Ramos (cell line): Measurements from ENCODE around the gene COG6.

Experiments used
- in situ Hi-C: fragments of 300-500 bp; cut with MboI; formaldehyde crosslinking; loops from one replicate; pipeline ENCODE4 v1.14.3; 2022; ENCODE audit warnings: low sequenced_read_pairs; ENCODE audit not compliant: unreplicated experiment

The COG6 gene

DNA sequence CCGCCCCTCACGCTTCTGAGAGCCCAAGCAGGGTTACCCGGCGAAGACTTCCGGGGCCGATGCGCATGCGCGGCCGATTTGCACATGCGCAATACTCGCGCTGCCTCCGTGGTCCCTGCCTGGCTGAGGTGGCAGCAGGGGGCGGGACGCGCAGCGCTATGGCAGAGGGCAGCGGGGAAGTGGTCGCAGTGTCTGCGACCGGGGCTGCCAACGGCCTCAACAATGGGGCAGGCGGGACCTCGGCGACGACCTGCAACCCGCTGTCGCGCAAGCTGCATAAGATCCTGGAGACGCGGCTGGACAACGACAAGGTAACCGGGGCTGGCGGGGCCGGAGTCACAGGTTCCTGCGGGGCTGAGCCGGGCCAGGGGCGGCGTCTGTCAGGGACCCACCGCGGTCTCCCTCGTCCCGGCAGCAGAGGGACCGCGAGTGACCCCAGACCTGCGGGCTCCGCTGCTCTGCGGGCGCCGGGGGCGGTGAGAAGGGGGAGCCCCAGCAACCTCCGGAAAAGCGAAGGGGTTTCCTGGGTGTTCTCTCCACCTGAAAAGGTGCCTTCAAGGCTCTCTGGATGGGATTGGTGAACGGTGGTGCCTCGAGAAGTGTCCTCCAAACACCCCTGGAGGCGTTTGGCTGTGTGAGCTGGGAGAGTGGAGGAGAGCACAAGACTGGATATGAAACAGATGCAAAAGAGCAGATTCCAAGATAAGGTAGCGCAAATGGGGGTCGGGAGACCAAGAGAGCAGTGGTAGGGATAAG is at the start of gene COG6:
COG6 (plus strand) TSS at position 94 of the 756 bp plus-strand sequence; CDS start at position 159, 65 bp downstream.
- in situ Hi-C loops = no loop called here

DNA sequence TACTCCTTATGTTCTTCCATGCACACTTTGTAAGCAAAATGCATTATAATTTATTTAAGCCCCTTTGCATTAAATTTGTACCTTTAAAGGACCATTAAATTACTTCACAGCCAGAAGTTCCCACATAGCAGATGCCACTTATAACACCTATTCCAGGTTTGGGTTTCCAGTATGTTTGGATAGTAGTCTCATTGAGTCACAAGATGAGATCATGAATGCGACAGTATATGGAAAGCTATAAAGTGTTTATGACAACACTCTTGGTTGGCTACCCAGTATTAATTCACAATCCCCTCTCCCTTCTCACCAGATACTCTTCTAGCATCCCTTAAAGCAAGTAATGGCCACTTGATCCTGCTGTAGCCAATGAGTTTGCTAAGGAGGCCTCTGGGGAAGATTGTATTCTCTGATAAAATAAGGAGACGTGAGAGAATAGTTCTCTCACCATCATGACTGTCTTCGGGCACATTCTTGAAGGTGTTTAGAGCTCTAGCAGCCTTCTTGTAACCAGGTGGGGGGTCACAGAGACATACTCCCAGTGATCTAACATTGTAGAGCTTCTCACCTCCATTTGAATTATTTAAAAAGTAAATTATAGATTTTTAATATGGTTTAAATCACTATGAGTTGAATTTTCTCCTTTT is 49.7 kb upstream of the COG6 start:
- in situ Hi-C loops = loop anchor here (25.0 kb wide), 1 partner anchor 193 kb away; no protein-coding TSS in a partner anchor

DNA sequence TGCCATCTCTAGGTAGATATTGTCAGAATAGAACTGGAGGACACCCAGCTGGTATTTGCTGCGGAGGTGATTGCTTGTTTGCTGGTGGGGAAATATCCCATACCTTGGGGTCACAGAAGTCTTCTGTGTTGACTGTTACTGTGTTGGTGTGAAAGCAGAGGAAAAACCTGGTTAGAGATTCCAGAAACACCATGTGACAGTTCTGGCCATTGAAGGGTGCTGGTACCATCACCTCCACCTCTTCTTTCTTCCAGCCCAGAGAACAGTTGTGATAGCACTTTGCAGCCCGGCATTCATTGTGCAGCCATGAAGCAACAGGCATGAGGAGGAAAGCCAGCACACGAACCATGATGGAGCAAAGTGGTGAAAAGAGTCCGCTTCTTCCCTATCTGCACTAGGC is 47.6 kb upstream of the COG6 start:
- in situ Hi-C loops = loop anchor here (25.0 kb wide), 1 partner anchor 196 kb away; no protein-coding TSS in a partner anchor

DNA sequence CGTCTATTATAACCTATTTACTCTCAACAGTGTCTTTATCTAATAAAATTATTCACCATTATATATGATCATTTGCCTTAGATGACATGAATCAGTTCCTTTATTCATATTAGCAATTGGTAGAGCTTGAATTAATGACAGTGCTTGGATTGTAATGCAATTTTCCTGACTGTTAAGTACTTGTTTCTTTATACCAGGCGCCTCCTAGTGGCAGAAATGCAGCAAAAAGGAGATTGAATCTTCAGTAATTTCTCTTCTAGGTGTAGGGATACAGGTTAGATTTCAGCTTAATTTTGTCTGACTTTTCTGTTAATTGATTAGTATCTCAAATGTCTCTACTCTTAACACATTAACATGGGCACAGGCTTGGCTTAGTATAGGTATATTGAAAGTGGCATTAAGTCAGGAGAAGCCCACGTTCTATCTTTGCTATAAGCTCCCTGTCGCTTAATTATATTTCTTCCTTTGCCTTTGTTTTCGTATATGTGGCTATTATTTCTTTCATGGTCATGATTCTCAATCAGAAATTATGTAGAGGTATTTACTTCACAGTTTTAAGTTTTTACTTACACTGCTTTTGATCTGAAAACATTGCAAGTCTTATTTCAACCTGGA is 43.3 kb upstream of the COG6 start:
- in situ Hi-C loops = loop anchor here (25.0 kb wide), 1 partner anchor 200 kb away; no protein-coding TSS in a partner anchor

DNA sequence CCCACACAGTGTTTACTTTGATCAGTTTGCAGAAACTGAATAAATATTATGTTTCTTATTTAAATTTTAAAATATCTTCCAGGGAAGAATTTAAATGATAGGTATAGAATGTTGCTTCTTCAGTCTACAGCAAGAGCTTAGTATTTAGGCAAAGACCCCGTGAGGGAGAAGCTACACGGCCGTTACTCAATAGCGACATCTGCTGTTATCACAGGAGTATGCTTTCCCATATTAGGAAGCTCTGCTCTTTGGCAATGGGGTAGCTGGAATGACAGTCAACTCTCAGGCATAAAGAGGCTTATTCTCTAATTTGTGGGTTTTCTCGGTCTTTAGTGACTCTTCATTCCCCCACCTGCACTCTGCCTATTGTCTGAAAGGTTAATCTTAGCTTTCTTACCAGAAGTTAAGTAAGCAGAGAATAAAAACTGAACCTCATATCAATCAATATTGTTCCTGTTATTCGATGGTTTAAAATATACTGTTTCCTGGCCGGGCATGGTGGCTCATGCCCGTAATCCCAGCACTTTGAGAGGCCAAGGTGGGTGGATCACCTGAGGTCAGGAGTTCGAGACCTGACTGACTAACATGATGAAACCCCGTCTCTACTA is 39.3 kb upstream of the COG6 start:
- in situ Hi-C loops = loop anchor here (25.0 kb wide), 1 partner anchor 204 kb away; no protein-coding TSS in a partner anchor

DNA sequence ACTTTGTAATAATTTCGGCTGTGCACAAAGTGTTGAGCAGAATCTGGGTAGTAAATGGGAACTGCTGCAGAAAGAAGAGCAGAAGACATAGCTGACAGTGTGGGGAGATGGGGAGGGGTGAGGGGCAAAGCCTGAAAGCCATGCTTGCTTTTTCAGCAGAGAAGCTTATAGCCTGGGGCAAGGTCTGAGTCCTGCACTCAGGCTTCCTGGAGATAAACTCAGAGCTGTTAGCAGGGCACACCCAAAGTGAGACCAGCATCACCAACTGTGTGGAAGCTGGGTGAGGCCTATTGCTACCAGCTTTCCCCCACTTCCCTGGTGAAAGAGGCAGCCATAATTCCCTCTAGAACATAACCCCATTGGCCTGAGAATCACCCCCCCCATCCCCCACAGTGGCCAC is 36.9 kb upstream of the COG6 start:
- in situ Hi-C loops = loop anchor here (25.0 kb wide), 1 partner anchor 206 kb away; no protein-coding TSS in a partner anchor

DNA sequence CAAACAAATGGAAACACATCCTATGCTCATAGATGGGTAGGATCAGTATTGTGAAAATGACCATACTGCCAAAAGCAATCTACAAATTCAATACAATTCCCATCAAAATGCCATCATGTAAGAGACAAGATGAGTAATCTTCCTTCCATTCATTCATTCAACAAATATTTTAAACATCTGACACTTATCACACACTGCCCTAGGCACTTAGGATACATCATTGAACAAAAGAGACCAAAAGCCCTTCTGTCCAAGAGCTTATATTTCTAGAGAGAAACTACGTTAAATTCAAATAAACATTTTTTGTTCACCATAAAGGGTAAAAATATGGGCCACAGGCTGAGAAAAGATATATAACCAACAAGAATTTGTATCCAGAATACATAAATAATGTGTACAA is 32.0 kb upstream of the COG6 start:
- in situ Hi-C loops = loop anchor here (25.0 kb wide), 1 partner anchor 211 kb away; no protein-coding TSS in a partner anchor

DNA sequence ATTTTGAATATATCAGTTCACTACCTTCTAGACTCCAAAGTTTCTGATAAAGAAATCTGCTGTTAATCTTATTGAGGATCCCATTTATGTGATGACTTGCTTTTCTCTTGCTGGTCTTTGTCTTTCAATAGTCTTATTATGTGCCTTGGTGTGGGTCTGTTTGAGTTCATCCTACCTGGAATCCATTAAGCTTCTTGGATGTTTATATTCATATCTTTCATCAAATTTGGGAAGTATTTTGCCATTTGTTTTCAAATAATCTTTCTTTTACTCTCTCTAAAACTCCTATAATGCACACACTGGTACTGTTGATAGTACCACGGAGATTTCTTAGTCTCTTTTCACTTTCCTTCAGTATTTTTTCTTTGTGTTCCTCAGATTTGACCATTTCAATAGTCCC is 24.2 kb upstream of the COG6 start:
- in situ Hi-C loops = no loop called here

DNA sequence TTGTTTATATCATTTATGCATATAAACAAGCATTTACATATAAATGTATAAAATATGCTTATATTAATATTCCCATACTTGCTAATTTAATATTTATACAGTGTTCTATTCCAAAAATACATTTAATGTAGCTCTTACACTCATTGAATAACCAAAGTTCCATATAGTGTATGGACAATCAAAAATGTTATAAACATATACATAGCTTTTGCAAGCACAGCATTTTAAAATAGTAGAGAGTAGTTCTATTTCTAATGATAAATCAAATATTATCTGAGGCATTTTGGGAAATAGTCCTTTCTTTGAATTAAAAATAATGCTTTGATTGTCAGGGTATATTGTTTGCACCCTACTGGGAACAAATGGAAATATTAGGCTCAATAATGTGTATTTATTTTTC is 22.5 kb upstream of the COG6 start:
- in situ Hi-C loops = no loop called here

DNA sequence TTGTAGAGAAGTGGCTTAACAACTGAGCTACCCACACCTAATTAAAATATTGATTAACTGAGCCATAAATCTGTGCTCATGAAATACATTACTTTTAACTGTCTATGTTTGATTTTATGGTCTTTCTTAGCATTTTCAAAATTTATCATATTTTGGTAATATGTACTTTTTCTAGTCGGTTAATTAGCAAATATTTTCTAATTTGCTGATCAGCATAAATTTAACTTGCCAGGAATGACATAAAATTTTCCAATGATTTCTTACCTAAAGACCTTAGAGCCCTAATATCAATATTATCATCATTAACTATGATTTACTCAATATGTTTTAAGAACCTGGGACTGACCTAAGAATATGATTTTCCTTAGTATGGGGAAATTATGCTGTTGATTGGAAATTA is 19.9 kb upstream of the COG6 start:
- in situ Hi-C loops = no loop called here

DNA sequence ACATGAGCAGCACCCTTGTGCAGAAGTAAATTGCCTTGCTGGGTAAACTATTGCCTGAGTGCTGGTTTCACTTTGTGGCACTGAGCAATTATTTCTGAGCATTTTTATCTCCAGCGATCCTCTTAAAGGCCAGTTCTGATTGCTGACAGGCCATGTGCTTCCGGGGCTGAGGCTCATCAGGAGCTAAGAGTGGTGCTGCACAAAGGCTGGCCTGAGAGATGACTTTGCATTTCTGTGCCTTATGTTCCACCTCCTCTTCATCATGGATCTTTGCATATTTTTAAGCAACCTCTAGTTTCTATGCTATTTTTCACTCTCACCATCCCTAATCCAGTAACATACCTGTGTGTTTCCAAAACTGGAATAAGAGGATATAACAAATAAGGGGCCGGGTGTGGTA is 17.6 kb upstream of the COG6 start:
- in situ Hi-C loops = no loop called here

DNA sequence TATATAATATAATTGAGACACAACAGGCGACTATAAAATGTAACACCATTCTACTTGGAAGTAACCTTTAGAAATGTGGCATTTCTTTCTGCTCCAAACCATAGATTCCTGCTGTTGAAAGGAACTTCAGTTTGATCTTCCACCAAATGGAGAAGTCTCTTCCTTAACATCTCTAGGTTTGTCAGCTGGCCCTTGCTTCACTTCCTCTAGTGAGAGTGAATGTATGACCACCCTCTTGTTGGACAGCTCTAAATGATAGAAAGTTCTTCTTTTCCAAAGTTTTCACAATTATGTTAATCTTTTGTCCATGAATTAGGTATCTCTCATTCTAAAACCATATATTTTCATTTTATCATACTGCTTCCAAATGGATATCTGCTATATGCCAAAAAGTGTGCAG is 13.8 kb upstream of the COG6 start:
- in situ Hi-C loops = no loop called here

DNA sequence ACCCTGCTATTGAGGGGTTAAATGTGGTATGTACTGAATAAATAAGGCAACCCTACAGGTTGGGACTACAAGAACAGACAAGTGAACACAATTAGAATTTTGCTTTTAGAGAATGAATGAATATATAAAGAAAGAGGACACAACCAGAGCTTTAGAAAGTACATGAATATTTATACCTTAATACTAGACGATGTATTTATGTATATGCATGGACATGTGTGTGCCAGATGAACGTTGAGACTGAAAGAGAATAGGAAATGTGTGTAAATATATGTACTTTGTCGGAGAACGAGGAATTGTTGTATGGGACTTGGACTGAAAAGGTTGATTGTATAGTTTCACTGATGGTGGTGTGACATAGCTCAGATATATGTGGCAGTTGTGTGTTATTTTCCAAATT is 9.3 kb upstream of the COG6 start:
- in situ Hi-C loops = no loop called here

DNA sequence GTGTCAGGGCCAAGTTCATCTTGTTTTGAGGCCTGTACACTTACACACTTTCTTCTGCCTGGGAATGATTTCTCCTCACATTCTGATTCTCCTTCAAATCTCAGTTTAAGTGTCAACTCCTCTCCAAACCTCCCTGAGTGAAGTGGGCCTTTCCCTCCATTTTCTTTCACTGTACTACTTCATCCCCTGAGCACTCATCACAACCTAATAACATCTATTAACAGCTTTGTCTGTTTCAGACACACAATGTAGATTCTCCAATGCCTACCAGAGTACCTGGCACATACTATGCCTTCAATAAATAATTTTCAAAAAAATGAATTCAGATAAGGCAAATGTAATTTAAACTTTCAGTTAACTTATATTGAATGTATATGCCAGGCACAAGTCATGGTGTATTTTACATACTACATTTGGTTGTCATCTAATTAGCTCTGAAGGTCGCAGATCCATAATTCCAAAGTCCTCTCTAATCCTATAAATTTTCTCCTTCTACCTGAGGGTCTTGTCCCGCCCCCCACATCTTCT is 357 bp upstream of the COG6 start:
- in situ Hi-C loops = no loop called here

DNA sequence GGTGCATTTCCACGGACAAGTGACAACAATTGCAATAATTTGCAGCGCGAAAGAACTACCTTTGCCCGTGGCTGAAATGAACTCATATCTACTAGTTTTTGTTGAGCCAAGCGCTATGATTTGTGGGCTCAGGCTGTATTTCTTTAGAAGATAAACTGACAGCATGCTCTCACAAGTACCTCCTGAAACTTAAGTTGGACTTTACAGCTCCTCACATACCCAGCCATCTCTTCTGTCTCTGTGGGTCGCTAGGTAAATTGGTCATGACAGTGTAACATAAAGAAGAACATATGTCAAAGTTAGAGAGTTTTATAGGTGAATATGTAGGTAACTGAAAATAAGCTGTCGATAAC is 839 bp downstream of the COG6 start:
- in situ Hi-C loops = no loop called here

DNA sequence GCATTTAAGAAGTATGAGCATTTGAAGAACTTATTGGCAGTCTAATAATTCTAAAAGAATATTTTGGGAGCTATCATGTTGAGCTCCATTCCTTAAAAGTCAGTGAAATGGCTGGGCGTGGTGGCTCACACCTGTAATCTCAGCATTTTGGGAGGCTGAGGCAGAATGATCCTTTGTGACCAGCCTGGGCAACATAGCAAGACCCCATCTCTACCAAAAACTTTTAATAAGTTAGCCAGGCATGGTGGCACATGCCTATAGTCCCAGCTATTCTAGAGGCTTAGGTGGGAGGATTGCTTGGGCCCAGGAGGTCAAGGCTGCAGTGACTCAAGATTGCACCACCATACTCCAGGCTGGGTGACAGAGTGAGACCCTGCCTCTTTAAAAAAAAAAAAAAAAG is 8.0 kb downstream of the COG6 start:
- in situ Hi-C loops = no loop called here

DNA sequence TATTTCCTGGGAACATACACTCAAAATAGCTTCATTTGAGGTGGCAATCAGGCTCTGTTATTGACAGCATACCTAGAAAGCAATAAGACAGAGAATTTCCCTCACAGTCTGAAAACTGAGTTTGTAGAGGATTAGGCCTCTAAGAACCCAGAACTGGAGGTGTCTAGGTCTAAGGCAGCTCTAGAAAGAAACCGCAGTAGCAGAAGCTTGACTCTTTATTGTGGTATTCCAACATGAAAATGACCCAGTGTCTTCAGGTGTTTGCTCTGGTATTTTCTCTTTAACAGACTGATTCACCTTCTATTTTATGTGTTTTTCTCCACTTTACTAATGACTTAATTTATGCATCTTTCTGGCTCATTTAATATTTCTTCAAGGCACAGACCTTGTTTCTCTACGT is 8.5 kb downstream of the COG6 start:
- in situ Hi-C loops = no loop called here

DNA sequence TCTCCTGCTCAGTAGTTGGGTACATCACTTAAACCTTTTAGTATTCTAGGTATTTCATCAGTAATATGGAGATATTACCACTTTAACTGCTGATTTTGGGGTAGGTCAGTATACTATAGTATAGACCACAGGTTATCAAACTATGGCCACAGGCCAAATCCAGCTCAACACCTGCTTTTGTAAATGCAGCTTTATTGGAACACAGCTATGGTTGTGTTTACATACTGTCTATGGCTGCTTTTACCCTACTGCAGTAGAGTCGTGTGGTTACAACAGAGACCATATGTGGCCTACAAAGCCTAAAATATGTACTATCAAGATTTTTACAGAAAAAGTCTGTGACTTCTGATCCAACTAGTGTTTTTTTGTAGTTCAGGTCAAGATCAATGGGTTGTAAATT is 10.3 kb downstream of the COG6 start:
- in situ Hi-C loops = no loop called here

DNA sequence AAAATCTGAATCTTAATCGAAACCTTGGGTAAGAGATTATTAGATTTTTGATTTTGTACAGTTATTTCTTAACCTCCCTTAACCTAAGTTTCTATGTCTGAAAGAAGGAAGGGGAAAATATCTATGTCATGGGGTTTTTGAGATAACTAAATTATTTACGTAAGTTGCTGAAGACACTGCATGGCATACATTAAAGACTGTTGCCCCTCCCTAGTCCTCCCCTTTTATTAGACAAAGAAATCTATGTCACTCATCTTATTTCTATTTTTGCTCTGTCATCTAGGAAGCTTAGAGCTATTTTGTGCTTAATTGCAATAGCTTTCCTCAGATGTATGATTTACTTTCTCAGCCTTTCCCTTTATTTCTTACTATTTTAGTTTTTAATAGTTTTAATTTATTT is 15.0 kb downstream of the COG6 start:
- in situ Hi-C loops = no loop called here

DNA sequence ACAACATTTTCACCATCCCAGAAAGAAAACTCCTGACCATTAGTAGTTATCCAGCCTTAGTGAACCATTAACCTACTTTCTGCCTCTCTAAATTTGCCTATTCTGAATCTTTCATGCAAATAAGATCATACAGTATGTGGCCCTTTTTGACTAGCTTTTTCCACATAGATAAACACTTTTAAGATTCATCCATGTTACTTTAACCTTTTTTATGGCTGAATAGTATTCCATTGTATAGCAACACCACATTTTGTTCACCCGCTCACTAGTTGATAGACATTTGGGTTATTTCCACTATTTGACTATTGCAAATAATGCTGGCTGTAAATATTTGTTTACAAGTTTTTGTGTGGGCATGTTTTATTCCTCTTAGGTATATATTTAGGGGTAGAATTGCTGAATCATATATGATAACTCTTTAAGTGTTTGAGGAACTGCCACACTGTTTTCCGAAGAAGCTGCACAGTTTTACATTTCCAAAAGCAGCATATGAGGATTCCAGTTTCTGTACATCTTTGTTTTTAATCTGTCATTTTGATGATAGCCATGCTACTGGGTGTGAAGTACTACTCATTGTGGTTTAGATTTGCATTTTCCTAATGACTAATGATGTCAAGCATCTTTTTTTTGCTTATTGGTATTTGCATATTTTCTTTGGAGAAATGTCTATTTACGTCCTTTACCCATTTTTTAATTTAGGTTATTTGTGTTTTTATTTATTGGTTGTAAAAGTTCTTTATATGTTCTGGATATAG is 17.1 kb downstream of the COG6 start:
- in situ Hi-C loops = no loop called here
